Measurements from ENCODE around the gene SEL1L3. TPM values are rescaled to one million over a fixed set of nuclear protein-coding genes. Genes with fewer than 3 reads are reported as not detected.

The SEL1L3 gene
- total and polyA plus RNA-seq, 9 of the 15 experiments (the other 6 are each of a cell fraction or from before 2014, with no cell fraction given), result 10.0 to 44.3 (median 21.6) TPM

- 0 out of 2 replicates have a peak, but pooled peaks cover 5% of the 10 kb centered on the region for H4K20me1 ChIP-seq (replicated peaks; ENCODE audit: control insufficient read depth, insufficient read depth, low read length)
- WGBS (ENCODE audit: insufficient coverage, low coverage, missing lambda C conversion rate), result 0% methylated on average over 4 of the region's 4 CpGs
- H3K9me3 ChIP-seq (replicated peaks; ENCODE audit: control insufficient read depth, insufficient read depth, low read depth, low read length), result no peaks in the 10 kb centered on the region
- H3K27me3 ChIP-seq (ENCODE audit: control insufficient read depth in 2 of 2, insufficient read depth in 2 of 2, low read length in 2 of 2), result peaks cover 2 to 28% of the 10 kb centered on the region in 2 experiments; a peak in 3 of 5 replicates
- no peaks in the 10 kb centered on the region for H3K36me3 ChIP-seq (ENCODE audit: control insufficient read depth, insufficient read depth, low read length)
- no TSS peak for BruUV-seq (replicated peaks)
- H3K9ac ChIP-seq (ENCODE audit: insufficient read depth in 1 of 2, low read depth in 2 of 2, low read length in 2 of 2), result no peak overlapping the region
- no peaks in the 10 kb centered on the region for H3K79me2 ChIP-seq (ENCODE audit: control insufficient read depth, insufficient read depth, low read length)
- no peaks in the 10 kb centered on the region for H3K4me1 ChIP-seq (replicated peaks in 1 of 2; ENCODE audit: control insufficient read depth in 2 of 2, insufficient read depth in 2 of 2, low read length in 2 of 2)
- no peak overlapping the region for H3K4me3 ChIP-seq
- no peak overlapping the region for H3K27ac ChIP-seq (ENCODE audit: extremely low read depth, low read depth, low read length)
- no peak for FAIRE-seq
- no peak overlapping the region for H2AFZ ChIP-seq (ENCODE audit: low read depth, low read length)
- POLR2A ChIA-PET, result no interaction called here
- in situ Hi-C loops (cut with MboI), result no loop called here
- ATAC-seq, result no peak
- CTCF ChIA-PET (ENCODE audit: low intra/inter-chr PET ratio), result no interaction called here
- H3K9me1 ChIP-seq (ENCODE audit: control insufficient read depth, insufficient read depth, low read length), result no peaks in the 10 kb centered on the region
- no peak overlapping the region for H3K4me2 ChIP-seq (ENCODE audit: insufficient read depth, low read length)
- DNase-seq (ENCODE audit: extremely low read depth in 1 of 4, low spot score in 3 of 4), result no peak
- intact Hi-C loops (cut with micrococcal nuclease), result no loop called here
- TF ChIP-seq TFAP4 (CRISPR knock-in tag; IDR thresholded peaks at IDR 0.05; ENCODE audit: borderline replicate concordance) (no peak), HNRNPH1 (optimal IDR thresholded peaks at IDR 0.05; ENCODE audit: low read depth, low read length) (no peak), MGA (IDR thresholded peaks at IDR 0.05) (no peak), ZNF589 (CRISPR knock-in tag; IDR thresholded peaks at IDR 0.05; ENCODE audit: low read depth) (no peak), CREB3L1 (IDR thresholded peaks at IDR 0.05; ENCODE audit: borderline replicate concordance, low read depth) (no peak), HDAC8 (tag; IDR thresholded peaks at IDR 0.05) (no peak)
Measured at GRCh38 chr4:25700661-25701060, 162.1 kb downstream of the SEL1L3 start.
